Measurements from ENCODE around the gene SIRPG.

The SIRPG gene

GRCh38 chr20:1595333-1595732 is 62.2 kb downstream of the SIRPG start:
- DNase-seq (ENCODE audit: low read depth in 2 of 2), result no peak

GRCh38 chr20:1588533-1589460 is 68.8 kb downstream of the SIRPG start:
- no peak for DNase-seq (ENCODE audit: low read depth in 2 of 2)

GRCh38 chr20:1587781-1588532 is 69.6 kb downstream of the SIRPG start:
- DNase-seq (ENCODE audit: low read depth in 2 of 2), result no peak

GRCh38 chr20:1579488-1579887 is 78.1 kb downstream of the SIRPG start:
- DNase-seq (ENCODE audit: low read depth in 2 of 2), result no peak

Measured in stimulated activated CD4-positive, alpha-beta T cell treated with anti-CD3 and anti-CD28 coated beads, Interleukin-1b, Interleukin-23, amount 100 ng/mL, for 4 hours (primary cell).